ENCODE measurements around the gene ODC1. TPM values are rescaled to one million over a fixed set of nuclear protein-coding genes. Genes with fewer than 3 reads are reported as not detected.

Gene ODC1
- total RNA-seq, 1 donor from 2014 or later: 111 TPM

GRCh38 chr2:10433264-10433946 is 14.7 kb downstream of the ODC1 start:
- DNase-seq: no peak

DNA sequence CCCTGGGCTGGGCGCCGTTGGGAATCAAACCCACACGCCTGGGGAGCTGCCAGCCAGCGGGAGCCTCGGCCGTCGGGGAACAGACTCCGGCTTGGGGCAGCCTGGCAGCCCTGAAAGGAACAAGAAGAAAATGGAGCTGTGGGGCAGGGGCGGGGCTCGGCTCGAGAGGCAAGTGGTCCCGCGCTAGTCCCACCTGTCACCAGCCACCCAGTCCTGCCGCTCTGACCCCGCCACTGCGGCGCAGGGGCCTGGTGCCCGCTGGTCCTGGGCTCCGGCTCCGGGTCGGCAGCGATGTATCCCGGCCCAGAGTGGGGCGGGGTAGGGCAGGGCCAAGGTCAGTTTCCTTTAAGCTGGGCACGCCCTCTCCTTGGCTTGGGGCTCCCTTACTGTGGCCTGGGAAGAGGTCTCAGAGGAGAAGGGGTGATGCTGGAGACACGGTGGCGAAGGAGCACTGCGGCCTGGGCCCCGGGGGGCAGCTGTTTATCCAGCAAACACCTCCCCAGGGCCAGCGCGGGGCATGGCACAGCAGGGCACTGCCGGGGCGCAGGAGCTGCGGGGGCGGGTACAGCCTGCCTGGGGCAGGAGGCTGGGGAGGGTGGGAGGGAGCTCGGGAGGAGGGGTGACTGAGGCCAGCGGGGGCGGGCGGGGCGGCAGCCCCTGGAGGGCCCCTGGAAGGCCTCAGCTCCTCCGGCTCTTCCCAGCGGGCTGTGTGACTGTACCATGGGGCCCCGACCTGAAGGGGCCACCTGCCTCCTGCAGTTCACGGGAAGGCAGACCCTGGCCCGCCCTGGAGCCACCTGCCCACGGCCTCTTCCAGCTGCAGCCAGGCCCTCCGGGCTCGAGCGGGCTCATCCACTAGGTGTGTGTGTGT is 15.6 kb downstream of the ODC1 start:
- peak; percentile 19 for DNase-seq

- DNase-seq: no peak
Measured at GRCh38 chr2:10431797-10432196, 16.3 kb downstream of the ODC1 start.

GRCh38 chr2:10430886-10431622 is 17.1 kb downstream of the ODC1 start:
- DNase-seq: no peak

GRCh38 chr2:10428924-10429323 is 19.2 kb downstream of the ODC1 start:
- no peak for DNase-seq

- no peak for DNase-seq
Measured at GRCh38 chr2:10428355-10428754, 19.8 kb downstream of the ODC1 start.

DNA sequence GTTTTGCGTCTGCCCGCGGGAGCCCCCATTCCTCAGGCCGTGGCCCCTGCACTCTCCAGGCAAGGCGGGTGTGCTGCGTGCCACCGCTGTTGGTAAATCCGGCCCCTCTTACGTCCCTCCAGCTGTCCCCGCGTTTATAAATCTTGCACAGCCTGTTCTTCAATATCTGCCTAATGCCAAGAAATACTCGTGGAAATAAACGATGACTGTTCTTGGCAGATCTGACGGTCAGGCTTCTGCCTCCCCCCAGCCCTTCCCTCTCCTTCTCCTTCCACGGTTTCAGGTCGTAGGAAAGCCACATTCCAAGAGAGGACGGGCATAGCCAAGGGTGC is 20.5 kb downstream of the ODC1 start:
- DNase-seq: no peak

- no peak for DNase-seq
Measured at GRCh38 chr2:10426726-10427617, 21.2 kb downstream of the ODC1 start.

GRCh38 chr2:10425699-10426098 is 22.4 kb downstream of the ODC1 start:
- DNase-seq: no peak

GRCh38 chr2:10424916-10425505 is 23.1 kb downstream of the ODC1 start:
- no peak for DNase-seq

DNA sequence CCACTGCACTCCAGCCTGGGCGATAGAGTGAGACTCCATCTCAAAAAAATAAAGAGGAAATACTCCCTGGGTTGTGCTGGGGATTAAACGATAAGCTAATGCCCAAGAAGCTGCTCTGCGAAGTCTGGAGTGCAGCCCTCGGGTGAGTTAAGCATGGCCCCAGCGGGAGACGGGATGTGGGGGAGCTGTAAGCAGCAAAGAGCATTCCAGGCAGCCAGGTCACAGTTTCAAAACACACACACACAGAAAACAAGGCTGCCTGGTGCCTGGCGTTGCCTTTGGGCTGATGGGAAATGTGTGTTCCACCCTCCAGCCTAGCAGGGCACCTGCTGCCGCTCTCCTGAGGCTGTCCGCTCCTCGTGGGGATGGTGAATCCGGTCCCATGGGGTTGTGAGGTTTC is 24.1 kb downstream of the ODC1 start:
- no peak for DNase-seq

DNA sequence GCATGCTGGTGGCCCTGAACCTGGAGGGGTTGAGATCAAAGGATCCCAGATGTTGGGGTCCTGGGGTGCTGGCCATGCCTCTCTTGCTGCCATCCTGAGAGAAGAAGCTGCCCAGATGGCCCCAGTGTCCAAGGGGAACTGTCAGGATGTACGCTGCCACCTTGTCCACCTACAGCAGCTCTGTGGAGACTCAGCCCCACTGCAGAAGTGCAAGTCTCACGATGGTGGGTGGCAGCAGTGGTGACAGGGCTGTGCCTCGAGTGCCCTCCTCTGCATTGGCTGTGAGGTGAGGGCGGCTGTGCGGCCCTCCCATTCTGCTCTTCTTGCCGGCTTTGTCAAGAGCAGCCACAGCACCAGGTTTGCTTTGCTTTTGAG is 24.7 kb downstream of the ODC1 start:
- DNase-seq: no peak

DNA sequence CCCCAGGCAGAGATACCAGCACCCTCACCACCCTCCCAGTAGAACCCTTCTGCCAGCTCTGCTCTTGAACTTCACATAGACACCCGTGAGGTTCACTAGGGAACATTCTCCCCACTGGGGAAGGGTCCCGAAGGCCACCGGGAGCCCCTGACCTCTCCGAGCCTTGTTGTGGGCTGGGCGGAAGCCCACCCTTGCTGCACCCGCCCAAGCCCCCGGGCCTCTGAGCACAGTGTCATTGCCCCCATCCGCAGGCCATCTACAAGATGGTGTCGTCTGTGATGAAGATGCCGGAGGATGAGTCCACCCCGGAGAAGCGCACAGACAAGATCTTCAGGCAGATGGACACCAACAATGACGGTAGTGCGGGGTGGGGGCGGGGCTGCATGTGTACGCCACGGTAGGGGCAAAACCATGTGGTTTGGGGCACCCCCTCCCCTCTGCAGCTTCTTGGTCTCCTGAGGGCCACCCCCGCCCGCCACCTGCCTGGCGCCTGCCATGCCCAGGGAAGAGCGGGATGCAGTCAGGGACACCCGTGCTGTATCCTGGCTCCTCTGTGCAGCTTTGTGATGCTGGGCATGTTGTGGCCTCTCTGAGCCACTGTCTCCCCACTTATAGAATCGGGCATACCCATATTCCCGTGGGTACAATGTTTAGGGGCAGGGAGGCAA is 25.3 kb downstream of the ODC1 start:
- DNase-seq: no peak

DNA sequence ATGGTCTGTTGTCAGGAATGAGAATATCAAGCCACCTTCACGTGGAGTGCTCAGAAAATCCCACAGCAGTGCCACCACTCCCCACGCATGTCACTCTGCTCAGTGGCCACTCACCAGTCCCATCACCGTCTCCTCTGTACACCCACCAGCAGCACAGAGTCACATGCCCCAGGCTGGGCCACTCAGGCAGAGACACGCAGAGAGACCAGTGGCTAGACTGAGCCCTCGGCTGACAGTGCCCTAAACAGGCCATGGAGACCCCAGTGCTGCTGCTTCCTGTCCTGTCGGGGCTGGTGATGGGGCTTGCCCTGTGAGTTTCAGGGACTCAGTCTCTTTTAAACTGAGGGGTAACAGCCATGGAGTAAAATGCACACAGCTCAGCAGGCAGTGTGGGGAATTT is 25.9 kb downstream of the ODC1 start:
- no peak for DNase-seq

- no peak for DNase-seq
Measured at GRCh38 chr2:10419553-10420257, 28.4 kb downstream of the ODC1 start.

DNA sequence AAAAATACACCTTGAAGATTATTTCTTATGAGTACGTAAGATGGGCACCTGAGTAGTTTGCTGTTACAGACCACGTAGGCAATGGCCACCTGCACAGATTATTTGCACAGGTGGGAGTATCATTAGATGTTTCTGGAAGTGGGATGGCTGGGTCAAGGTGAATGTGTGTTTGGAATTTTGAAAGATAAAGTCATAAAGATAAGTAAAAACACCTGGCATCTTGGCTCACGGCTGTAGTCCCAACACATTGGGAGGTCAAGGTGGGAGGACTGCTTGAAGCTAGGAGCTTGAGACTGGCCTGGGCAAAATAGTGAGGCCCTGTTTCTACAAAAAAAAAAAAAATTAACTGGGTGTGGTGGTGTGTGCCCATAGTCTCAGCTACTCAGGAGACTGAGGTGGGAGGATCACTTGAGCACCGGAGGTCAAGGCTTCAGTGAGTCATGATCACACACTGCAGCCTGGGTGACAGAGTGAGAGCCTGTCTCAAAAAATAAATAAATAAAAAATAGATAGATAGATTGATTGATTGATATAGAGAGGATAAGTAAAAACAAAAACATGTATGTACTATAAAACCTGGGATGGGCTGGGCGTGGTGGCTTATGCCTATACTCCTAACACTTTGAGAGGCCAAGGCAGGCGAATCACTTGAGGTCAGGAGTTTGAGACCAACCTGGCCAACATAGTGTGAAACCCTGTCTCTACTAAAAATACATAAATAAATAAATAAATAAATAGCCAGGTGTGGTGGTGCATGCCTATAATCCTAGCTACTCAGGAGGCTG is 30.4 kb downstream of the ODC1 start:
- no peak for DNase-seq

DNA sequence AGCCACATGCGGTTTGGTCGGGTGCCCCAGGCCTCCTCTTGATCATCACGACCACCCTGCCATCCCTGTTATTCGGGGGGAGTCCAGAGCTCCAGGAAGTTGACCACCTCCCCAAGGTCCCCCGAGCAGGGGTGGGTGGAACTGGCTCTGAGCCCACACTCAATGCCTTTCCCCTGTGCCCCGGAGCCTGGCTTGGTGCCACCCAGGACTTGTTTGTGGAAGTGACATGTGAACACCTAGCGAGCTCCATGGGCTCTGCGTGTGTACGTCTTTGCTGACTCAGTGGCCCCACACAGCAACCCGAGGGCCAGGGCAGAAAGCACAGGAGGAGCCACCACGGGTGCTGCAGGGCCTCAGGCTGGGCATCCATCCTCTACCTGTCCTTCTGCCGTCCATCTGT is 32.5 kb downstream of the ODC1 start:
- no peak for DNase-seq

GRCh38 chr2:10415048-10415447 is 33.1 kb downstream of the ODC1 start:
- no peak for DNase-seq

GRCh38 chr2:10414591-10414990 is 33.5 kb downstream of the ODC1 start:
- no peak for DNase-seq

DNA sequence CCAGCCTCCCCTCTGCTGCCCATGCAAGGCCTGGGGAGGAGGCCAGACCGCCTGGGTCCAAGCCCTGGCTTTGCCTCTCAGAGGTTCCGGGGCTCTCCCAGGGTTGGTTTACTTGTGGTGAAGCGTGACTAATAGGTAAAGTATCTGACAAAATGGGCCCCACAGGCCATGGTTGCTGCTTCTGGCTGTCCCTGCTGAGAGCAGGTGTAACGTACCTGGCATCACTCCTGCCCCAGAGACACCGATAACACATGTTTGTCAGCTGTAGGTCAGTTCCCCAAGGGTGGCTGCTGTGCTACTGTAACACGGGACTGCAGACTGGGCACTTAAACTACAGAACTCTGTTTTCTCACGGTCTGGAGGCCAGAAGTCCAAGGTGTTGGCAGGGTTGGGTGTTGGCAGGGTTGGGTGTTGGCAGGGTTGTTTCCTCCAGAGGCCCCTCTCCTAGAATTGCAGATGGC is 34.1 kb downstream of the ODC1 start:
- DNase-seq: no peak

Measured in dermis blood vessel endothelial cell (primary cell).